ENCODE data around the gene FAM3C.

FAM3C gene

GRCh38 chr7:121402701-121403100 lies 6.6 kb upstream of the FAM3C start:
- no peak overlapping the region for H3K4me3 ChIP-seq (ENCODE audit: low read length)
- H3K27me3 ChIP-seq (ENCODE audit: control insufficient read depth, insufficient read depth, low read length), result no peaks in the 10 kb centered on the region
- no peaks in the 10 kb centered on the region for H3K36me3 ChIP-seq (ENCODE audit: control insufficient read depth, insufficient read depth, low read length)
- no peak overlapping the region for H3K9ac ChIP-seq (ENCODE audit: low read length)
- H3K4me1 ChIP-seq (ENCODE audit: control insufficient read depth, insufficient read depth, low read length), result no peaks in the 10 kb centered on the region
- H3K27ac ChIP-seq (ENCODE audit: low read depth, low read length), result peak overlapping the region; percentile 43

GRCh38 chr7:121401896-121402295 lies 5.8 kb upstream of the FAM3C start:
- H3K9ac ChIP-seq (ENCODE audit: low read length), result no peak overlapping the region
- H3K4me1 ChIP-seq (ENCODE audit: control insufficient read depth, insufficient read depth, low read length), result no peaks in the 10 kb centered on the region
- H3K36me3 ChIP-seq (ENCODE audit: control insufficient read depth, insufficient read depth, low read length), result no peaks in the 10 kb centered on the region
- H3K27me3 ChIP-seq (ENCODE audit: control insufficient read depth, insufficient read depth, low read length), result no peaks in the 10 kb centered on the region
- no peak overlapping the region for H3K4me3 ChIP-seq (ENCODE audit: low read length)
- no peak overlapping the region for H3K27ac ChIP-seq (ENCODE audit: low read depth, low read length)

GRCh38 chr7:121398246-121398645 lies 2.1 kb upstream of the FAM3C start:
- H3K9ac ChIP-seq (ENCODE audit: low read length), result no peak overlapping the region
- H3K4me1 ChIP-seq (ENCODE audit: control insufficient read depth, insufficient read depth, low read length), result no peaks in the 10 kb centered on the region
- H3K27me3 ChIP-seq (ENCODE audit: control insufficient read depth, insufficient read depth, low read length), result no peaks in the 10 kb centered on the region
- H3K36me3 ChIP-seq (ENCODE audit: control insufficient read depth, insufficient read depth, low read length), result no peaks in the 10 kb centered on the region
- H3K27ac ChIP-seq (ENCODE audit: low read depth, low read length), result no peak overlapping the region
- no peak overlapping the region for H3K4me3 ChIP-seq (ENCODE audit: low read length)

GRCh38 chr7:121397822-121398221 lies 1.7 kb upstream of the FAM3C start:
- Histone ChIP-seq H3K36me3 (ENCODE audit: control insufficient read depth, insufficient read depth, low read length) (no peaks in the 10 kb centered on the region), H3K27me3 (ENCODE audit: control insufficient read depth, insufficient read depth, low read length) (no peaks in the 10 kb centered on the region), H3K4me3 (ENCODE audit: low read length) (no peak overlapping the region), H3K9ac (ENCODE audit: low read length) (no peak overlapping the region), H3K4me1 (ENCODE audit: control insufficient read depth, insufficient read depth, low read length) (no peaks in the 10 kb centered on the region), H3K27ac (ENCODE audit: low read depth, low read length) (no peak overlapping the region)

GRCh38 chr7:121397361-121397760 lies 1.3 kb upstream of the FAM3C start:
- Histone ChIP-seq H3K4me3 (ENCODE audit: low read length) (no peak overlapping the region), H3K27me3 (ENCODE audit: control insufficient read depth, insufficient read depth, low read length) (no peaks in the 10 kb centered on the region), H3K9ac (ENCODE audit: low read length) (no peak overlapping the region), H3K4me1 (ENCODE audit: control insufficient read depth, insufficient read depth, low read length) (no peaks in the 10 kb centered on the region), H3K36me3 (ENCODE audit: control insufficient read depth, insufficient read depth, low read length) (no peaks in the 10 kb centered on the region), H3K27ac (ENCODE audit: low read depth, low read length) (no peak overlapping the region)

GRCh38 chr7:121395494-121395960 lies 581 bp downstream of the FAM3C start:
- Histone ChIP-seq H3K27me3 (ENCODE audit: control insufficient read depth, insufficient read depth, low read length) (no peaks in the 10 kb centered on the region), H3K36me3 (ENCODE audit: control insufficient read depth, insufficient read depth, low read length) (no peaks in the 10 kb centered on the region), H3K27ac (ENCODE audit: low read depth, low read length) (peak overlapping the region; percentile 72), H3K4me3 (ENCODE audit: low read length) (peak overlapping the region; percentile 87), H3K9ac (ENCODE audit: low read length) (peak overlapping the region; percentile 38), H3K4me1 (ENCODE audit: control insufficient read depth, insufficient read depth, low read length) (no peaks in the 10 kb centered on the region)

- Histone ChIP-seq H3K4me3 (ENCODE audit: low read length) (no peak overlapping the region), H3K9ac (ENCODE audit: low read length) (no peak overlapping the region), H3K27ac (ENCODE audit: low read depth, low read length) (no peak overlapping the region), H3K4me1 (ENCODE audit: control insufficient read depth, insufficient read depth, low read length) (no peaks in the 10 kb centered on the region), H3K36me3 (ENCODE audit: control insufficient read depth, insufficient read depth, low read length) (no peaks in the 10 kb centered on the region), H3K27me3 (ENCODE audit: control insufficient read depth, insufficient read depth, low read length) (no peaks in the 10 kb centered on the region)
Observed at GRCh38 chr7:121394709-121395140, 1.4 kb downstream of the FAM3C start.

GRCh38 chr7:121393005-121393366 lies 3.1 kb downstream of the FAM3C start:
- Histone ChIP-seq H3K4me3 (ENCODE audit: low read length) (no peak overlapping the region), H3K9ac (ENCODE audit: low read length) (no peak overlapping the region), H3K4me1 (ENCODE audit: control insufficient read depth, insufficient read depth, low read length) (no peaks in the 10 kb centered on the region), H3K27me3 (ENCODE audit: control insufficient read depth, insufficient read depth, low read length) (no peaks in the 10 kb centered on the region), H3K36me3 (ENCODE audit: control insufficient read depth, insufficient read depth, low read length) (no peaks in the 10 kb centered on the region), H3K27ac (ENCODE audit: low read depth, low read length) (no peak overlapping the region)

GRCh38 chr7:121392277-121393004 lies 3.7 kb downstream of the FAM3C start:
- no peaks in the 10 kb centered on the region for H3K36me3 ChIP-seq (ENCODE audit: control insufficient read depth, insufficient read depth, low read length)
- H3K27me3 ChIP-seq (ENCODE audit: control insufficient read depth, insufficient read depth, low read length), result no peaks in the 10 kb centered on the region
- H3K27ac ChIP-seq (ENCODE audit: low read depth, low read length), result no peak overlapping the region
- H3K4me1 ChIP-seq (ENCODE audit: control insufficient read depth, insufficient read depth, low read length), result no peaks in the 10 kb centered on the region
- H3K4me3 ChIP-seq (ENCODE audit: low read length), result no peak overlapping the region
- no peak overlapping the region for H3K9ac ChIP-seq (ENCODE audit: low read length)

- Histone ChIP-seq H3K9ac (ENCODE audit: low read length) (no peak overlapping the region), H3K4me3 (ENCODE audit: low read length) (no peak overlapping the region), H3K36me3 (ENCODE audit: control insufficient read depth, insufficient read depth, low read length) (no peaks in the 10 kb centered on the region), H3K4me1 (ENCODE audit: control insufficient read depth, insufficient read depth, low read length) (no peaks in the 10 kb centered on the region), H3K27ac (ENCODE audit: low read depth, low read length) (no peak overlapping the region), H3K27me3 (ENCODE audit: control insufficient read depth, insufficient read depth, low read length) (no peaks in the 10 kb centered on the region)
Observed at GRCh38 chr7:121391686-121392085, 4.4 kb downstream of the FAM3C start.

GRCh38 chr7:121390617-121391016 lies 5.5 kb downstream of the FAM3C start:
- Histone ChIP-seq H3K4me1 (ENCODE audit: control insufficient read depth, insufficient read depth, low read length) (no peaks in the 10 kb centered on the region), H3K27ac (ENCODE audit: low read depth, low read length) (no peak overlapping the region), H3K36me3 (ENCODE audit: control insufficient read depth, insufficient read depth, low read length) (no peaks in the 10 kb centered on the region), H3K27me3 (ENCODE audit: control insufficient read depth, insufficient read depth, low read length) (no peaks in the 10 kb centered on the region), H3K4me3 (ENCODE audit: low read length) (no peak overlapping the region), H3K9ac (ENCODE audit: low read length) (no peak overlapping the region)

- Histone ChIP-seq H3K9ac (ENCODE audit: low read length) (no peak overlapping the region), H3K27ac (ENCODE audit: low read depth, low read length) (no peak overlapping the region), H3K4me3 (ENCODE audit: low read length) (no peak overlapping the region), H3K36me3 (ENCODE audit: control insufficient read depth, insufficient read depth, low read length) (no peaks in the 10 kb centered on the region), H3K4me1 (ENCODE audit: control insufficient read depth, insufficient read depth, low read length) (no peaks in the 10 kb centered on the region), H3K27me3 (ENCODE audit: control insufficient read depth, insufficient read depth, low read length) (no peaks in the 10 kb centered on the region)
Observed at GRCh38 chr7:121390109-121390508, 6.0 kb downstream of the FAM3C start.

GRCh38 chr7:121388950-121389349 lies 7.2 kb downstream of the FAM3C start:
- no peaks in the 10 kb centered on the region for H3K4me1 ChIP-seq (ENCODE audit: control insufficient read depth, insufficient read depth, low read length)
- H3K9ac ChIP-seq (ENCODE audit: low read length), result no peak overlapping the region
- H3K36me3 ChIP-seq (ENCODE audit: control insufficient read depth, insufficient read depth, low read length), result no peaks in the 10 kb centered on the region
- H3K27me3 ChIP-seq (ENCODE audit: control insufficient read depth, insufficient read depth, low read length), result no peaks in the 10 kb centered on the region
- H3K27ac ChIP-seq (ENCODE audit: low read depth, low read length), result no peak overlapping the region
- H3K4me3 ChIP-seq (ENCODE audit: low read length), result no peak overlapping the region

Measured in rectal smooth muscle tissue (tissue), 1 donor.